GM19023 (cell line): Measurements from ENCODE around the gene EVPLL.
A peak's percentile ranks its signal among the peaks of the same experiment; 100 is the strongest.
"Not testable (repeated sequence)": the region's sequence is repeated elsewhere in the genome, so short reads cannot be mapped to it uniquely, and the experiment has no call there.

Experiments
- ATAC-seq: cut with Tn5 transposase; IDR thresholded peaks from one replicate; pipeline ENCODE4 v1.9.1; 2021; ENCODE audit warnings: mild to moderate bottlenecking, moderate library complexity; ENCODE audit not compliant: unreplicated experiment

The EVPLL gene

DNA sequence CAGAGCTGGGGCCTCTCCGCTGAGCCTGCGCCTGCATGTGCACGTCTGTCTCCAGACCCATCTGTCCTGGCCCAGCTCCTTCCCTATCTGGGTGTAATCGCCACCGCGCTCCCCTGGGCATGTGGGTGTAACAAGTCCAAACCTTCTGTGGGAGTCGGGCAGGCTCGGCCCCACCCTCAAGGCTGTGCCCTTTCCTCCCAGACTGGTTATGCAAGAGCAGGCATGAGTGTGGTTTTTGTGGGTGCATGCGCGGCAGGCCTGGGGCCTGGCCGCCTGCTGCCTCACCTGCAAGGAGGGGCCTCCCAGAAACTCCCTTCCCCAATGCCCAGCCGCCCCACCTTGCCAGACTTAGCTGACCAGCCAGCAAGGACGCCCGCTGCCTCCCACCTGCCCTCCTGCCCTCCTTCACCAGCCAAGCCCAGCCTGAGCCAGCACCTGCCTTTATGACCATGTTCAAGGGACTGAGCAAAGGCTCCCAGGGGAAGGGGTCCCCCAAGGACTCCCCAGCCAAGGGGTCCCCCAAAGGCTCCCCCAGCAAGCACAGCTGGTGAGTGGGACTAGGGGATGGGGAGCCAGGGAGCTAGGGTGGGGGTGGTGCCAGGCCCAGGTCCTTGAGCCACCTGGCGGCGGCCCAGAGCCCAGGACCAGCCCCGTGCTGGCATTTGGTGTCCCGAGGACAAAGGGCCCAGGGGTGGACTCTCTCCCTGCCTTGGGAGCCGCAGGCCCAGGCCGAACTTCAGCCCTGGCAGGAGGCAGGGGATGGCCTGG, at the start of gene EVPLL:
Gene EVPLL (plus strand): TSS at position 342 of the 768 bp plus-strand sequence. CDS start 3,160 bp downstream, outside the sequence.
- no peak for ATAC-seq

DNA sequence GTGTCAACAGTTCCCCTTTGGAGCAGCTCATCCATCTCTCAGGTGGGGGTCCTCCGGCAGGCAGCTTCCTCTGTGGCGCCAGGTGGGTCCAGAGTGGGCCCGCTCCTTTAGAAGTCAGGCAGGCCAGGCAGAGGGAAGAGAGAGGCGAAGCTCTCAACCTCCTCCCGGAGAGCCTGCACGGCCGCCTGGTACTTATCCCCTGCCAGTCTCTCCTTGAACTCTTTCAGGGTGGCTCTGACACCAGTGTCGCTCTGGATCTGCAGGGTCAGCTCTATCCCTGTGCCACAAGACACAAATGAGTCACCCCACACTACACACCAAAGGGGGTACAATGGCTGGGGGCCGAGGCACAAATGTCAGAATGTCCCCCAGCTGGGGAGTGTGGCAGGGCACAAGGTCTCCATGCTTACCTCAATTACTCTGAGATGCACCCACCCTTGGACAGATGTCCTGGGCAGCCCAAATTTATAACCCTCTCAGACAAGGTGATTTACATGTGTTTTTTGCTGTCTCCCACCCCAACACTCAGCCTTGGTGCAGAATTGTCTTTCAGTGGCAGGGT, 48.9 kb upstream of the EVPLL start:
- no peak for ATAC-seq

DNA sequence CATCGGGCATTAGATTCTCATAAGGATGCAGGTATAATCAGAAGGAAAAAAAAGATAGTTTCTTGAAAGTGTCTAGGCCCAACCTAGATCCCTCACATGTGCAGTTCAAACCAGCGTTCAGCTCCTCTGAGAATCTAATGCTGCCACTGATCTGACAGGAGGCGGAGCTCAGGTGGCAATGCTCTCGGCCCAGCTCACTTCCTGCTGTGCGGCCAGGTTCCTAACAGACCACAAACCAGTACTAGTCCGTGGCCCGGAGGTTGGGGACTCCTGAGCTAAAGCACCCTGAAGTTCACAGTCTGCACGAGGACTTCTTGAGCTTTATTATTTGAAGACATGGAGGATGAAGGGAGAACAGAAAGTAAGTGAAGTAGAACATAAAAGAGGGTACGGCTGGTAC, 45.7 kb upstream of the EVPLL start:
- ATAC-seq: no peak

GRCh38 chr17:18332909-18333489, 44.6 kb upstream of the EVPLL start:
- ATAC-seq: no peak

DNA sequence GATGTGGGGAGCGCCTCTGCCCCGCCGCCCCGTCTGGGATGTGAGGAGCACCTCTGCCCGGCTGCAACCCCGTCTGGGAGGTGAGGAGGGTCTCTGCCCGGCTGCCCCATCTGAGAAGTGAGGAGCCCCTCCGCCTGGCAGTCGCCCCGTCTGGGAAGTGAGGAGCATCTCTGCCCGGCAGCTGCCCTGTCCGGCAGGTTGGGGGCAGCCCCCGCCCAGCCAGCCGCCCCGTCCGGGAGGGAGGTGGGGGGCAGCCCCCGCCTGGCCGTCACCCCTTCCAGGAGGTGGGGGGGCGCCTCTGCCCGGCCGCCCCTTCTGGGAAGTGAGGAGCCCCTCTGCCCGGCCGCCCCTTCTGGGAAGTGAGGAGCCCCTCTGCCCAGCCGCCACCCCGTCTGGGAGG, 39.4 kb upstream of the EVPLL start:
- not testable (repeated sequence) for ATAC-seq

DNA sequence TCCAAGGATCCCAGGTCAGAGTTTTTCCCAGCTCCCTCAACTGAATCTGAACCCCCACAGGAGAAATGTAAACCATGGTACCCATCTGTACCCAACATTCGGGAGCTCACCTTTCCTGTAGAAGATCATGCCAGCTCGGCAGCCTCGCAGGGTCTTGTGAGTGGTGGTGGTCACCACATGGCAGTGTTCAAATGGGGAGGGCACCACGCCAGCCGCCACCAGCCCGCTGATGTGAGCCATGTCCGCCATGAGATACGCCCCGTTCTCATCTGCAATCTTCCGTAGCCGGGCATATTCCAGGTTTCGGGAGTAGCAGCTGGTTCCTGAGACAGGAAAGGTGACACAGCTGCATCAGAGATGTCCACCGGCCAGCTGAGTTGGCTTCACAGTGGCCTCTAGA, 37.6 kb upstream of the EVPLL start:
- no peak for ATAC-seq

DNA sequence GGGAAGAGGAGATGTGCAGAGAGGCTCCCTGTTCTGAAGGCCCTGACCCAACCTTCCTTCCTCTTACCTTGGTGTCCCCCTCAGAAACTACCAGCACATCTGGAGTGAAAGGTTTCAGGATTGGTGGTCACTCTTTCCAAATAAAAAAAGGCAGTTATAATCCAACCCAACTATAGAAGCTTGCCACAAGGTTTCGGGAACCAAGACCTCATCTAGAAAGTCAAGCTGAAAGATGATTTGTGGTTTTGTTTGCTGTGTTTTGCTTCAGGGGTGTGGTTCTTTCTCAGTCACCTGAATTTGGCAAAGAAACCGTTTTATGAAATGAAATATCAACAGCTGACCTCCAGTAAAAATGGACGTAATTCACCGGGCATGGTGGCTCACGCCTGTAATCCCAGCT, 33.6 kb upstream of the EVPLL start:
- no peak for ATAC-seq

GRCh38 chr17:18353541-18353940, 24.0 kb upstream of the EVPLL start:
- ATAC-seq: no peak

GRCh38 chr17:18356624-18357023, 21.0 kb upstream of the EVPLL start:
- no peak for ATAC-seq

GRCh38 chr17:18360518-18360917, 17.1 kb upstream of the EVPLL start:
- no peak for ATAC-seq

GRCh38 chr17:18361837-18362697, 15.5 kb upstream of the EVPLL start:
- ATAC-seq: no peak

GRCh38 chr17:18362698-18363100, 14.9 kb upstream of the EVPLL start:
- ATAC-seq: no peak

GRCh38 chr17:18363101-18364049, 14.2 kb upstream of the EVPLL start, which contains the start of gene SHMT1:
TSS of gene SHMT1 (minus strand) at chr17:18363550. CDS start at chr17:18355981, 7,569 bp downstream.
- peak; percentile 99 for ATAC-seq

GRCh38 chr17:18364166-18364565, 13.4 kb upstream of the EVPLL start:
- ATAC-seq: no peak

- ATAC-seq: no peak
Measured at GRCh38 chr17:18368946-18369345, 8.6 kb upstream of the EVPLL start.

DNA sequence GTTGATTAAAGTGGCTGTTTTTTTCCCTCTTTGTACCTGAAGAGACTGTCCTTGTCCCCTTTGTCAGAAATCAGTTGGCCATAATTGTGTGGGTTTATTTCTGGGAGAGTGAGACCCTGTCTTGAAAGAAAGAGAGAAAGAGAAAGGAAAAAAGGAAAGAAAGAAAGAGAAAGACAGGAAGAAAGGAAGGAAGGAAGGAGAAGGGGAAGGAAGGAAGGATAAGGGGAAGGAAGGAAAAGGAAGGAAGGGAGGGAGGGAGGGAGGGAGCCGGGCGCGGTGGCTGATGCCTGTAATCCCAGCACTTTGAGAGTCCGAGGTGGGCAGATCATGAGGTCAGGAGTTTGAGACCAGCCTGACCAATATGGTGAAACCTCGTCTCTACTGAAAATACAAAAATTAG, 6.8 kb upstream of the EVPLL start:
- no peak for ATAC-seq

GRCh38 chr17:18371455-18371854, 6.1 kb upstream of the EVPLL start:
- ATAC-seq: no peak

DNA sequence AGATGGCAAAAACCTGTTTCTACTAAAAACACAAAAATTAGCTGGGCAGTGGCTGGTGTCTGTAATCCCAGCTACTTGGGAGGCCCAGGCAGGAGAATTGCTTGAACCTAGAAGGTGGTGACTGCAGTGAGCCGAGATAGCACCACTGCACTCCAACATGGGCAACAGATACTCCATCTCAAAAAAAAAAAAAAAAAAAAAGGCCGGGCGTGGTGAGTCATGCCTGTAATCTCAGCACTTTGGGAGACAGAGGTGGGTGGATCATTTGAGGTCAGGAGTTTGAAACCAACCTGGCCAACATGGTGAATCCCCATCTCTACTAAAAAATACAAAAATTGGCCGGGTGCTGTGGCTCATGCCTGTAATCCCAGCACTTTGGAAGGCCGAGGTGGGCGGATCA, 4.4 kb upstream of the EVPLL start:
- not testable (repeated sequence) for ATAC-seq

GRCh38 chr17:18374216-18374615, 3.4 kb upstream of the EVPLL start:
- ATAC-seq: no peak

DNA sequence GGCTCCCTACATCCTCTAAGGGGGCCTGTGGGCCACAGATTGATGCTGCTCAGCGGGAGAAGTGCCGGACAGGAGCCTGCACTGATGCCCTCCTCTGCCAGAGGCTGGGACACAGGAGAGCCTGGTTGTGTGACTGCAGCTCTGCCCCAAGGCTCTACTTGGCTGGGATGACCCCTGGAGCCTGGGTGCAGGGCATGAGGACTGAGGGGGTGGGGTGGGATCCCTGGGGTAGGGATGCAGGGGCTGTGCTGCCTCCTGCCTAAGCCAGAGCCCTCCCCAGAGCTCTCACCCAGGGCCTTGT, 577 bp downstream of the EVPLL start:
- no peak for ATAC-seq
